ENCODE data around the gene EDNRA. TPM values are rescaled to one million over a fixed set of nuclear protein-coding genes. Genes with fewer than 3 reads are reported as not detected.

Gene EDNRA
- total and polyA plus RNA-seq, 2 of the 8 experiments (the other 6 are each of a cell fraction or from before 2014, with no cell fraction given): 1.7 to 3.3 TPM

DNA sequence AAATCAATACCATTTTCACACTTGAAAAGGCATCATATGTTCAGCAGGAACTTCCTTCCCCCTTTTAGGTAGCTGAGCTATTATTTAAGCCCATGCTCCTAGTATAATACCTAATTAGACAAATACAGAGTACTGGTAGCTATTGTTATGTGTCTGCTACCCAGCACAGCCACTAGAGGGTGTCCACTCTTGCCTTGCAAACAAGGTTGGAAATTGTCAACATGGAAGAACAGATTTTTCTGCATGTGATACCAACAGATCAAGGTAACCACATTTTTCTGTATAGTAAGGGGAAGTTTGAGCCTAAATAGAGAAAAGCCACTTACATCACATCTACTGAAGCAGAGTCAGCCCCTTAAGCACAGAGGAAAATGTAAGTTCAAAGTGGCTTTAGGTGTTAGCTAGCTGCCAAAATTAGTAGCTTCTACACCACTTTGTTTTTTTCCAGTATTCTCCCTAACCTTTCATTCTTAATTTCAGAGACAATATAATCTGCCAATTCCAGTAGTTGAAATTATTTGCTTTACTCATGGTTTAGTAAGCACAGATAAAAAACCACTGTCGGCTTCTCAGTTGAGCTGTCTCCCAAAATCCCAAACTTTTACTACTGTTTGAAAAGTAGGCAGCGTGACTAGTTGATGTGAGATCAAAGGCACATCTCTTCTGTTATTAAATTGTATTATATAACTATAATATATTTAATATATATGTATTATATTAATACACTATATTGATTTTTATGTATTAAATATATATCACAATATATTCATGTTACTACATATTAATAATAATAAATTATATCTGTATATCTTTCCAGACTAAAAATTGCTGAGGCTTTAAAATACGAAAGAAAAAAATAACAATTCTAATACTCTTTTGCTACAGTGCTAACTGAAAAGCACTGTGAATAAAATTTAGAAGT lies 38.2 kb downstream of the EDNRA start:
- H3K9ac ChIP-seq (replicated peaks in 1 of 4; ENCODE audit: extremely low read depth in 1 of 4, low read depth in 3 of 4, low read length in 3 of 4): no peak overlapping the region
- H3K4me2 ChIP-seq (ENCODE audit: insufficient read depth in 1 of 2, low read depth in 2 of 2, low read length in 2 of 2): no peak overlapping the region
- no peaks in the 10 kb centered on the region for H3K36me3 ChIP-seq (ENCODE audit: control insufficient read depth in 2 of 4, insufficient read depth in 4 of 4, low read length in 3 of 4)
- peak in 1 of 2 experiments; percentile 59 for DNase-seq (ENCODE audit: low read depth in 1 of 2, low spot score in 2 of 2)
- no peak overlapping the region for H4K5ac ChIP-seq (ENCODE audit: insufficient read length, low read depth, low read length)
- no peak overlapping the region for H4K91ac ChIP-seq (replicated peaks; ENCODE audit: insufficient read length, low read length)
- H3K23ac ChIP-seq (ENCODE audit: insufficient read length): no peak overlapping the region
- H3K56ac ChIP-seq (replicated peaks; ENCODE audit: insufficient read length, low read depth, low read length): no peak overlapping the region
- 91% methylated on average over 3 of the region's 3 CpGs; no CpG with 5 or more reads in 1 of the 2 experiments for WGBS, 2 experiments (ENCODE audit: extremely low coverage in 1 of 2, insufficient coverage in 1 of 2, insufficient read length in 1 of 2, insufficient replicate concordance in 2 of 2, low coverage in 1 of 2, low lambda C conversion rate in 2 of 2, missing lambda C conversion rate in 1 of 2)
- no peak overlapping the region for H3K14ac ChIP-seq (ENCODE audit: insufficient read length)
- no peaks in the 10 kb centered on the region for H3K27me3 ChIP-seq (replicated peaks in 1 of 4; ENCODE audit: control insufficient read depth in 3 of 4, extremely low read depth in 1 of 4, insufficient read depth in 3 of 4, low read length in 3 of 4)
- no peak overlapping the region for H3K18ac ChIP-seq (ENCODE audit: extremely low read depth, low read length)
- no peak overlapping the region for H3K4me3 ChIP-seq (ENCODE audit: extremely low read depth in 1 of 4, insufficient read depth in 2 of 4, low read depth in 3 of 4, low read length in 4 of 4)
- FAIRE-seq: peak; percentile 90
- no peak overlapping the region for H3K27ac ChIP-seq (ENCODE audit: low read depth, low read length)
- H3K79me1 ChIP-seq (ENCODE audit: low read depth, low read length): no peaks in the 10 kb centered on the region
- H3K23me2 ChIP-seq (ENCODE audit: low read depth, low read length): no peaks in the 10 kb centered on the region
- peak overlapping the region; percentile 67; the same call in 1 of the 2 replicates for H2AFZ ChIP-seq (ENCODE audit: low read length)
- no peak overlapping the region for H2BK120ac ChIP-seq (replicated peaks; ENCODE audit: low read depth, low read length)
- H2AK5ac ChIP-seq (ENCODE audit: low read depth, low read length): no peak overlapping the region
- no peak overlapping the region for H4K8ac ChIP-seq (ENCODE audit: extremely low read depth, insufficient read depth, low read length)
- no peak overlapping the region for H2BK5ac ChIP-seq (ENCODE audit: low read depth, low read length)
- POLR2A ChIA-PET (ENCODE audit: partially characterized antibody): interaction anchor here (1.1 kb wide), 1 partner anchor 13 kb away, joined by 3 read pairs; no protein-coding TSS in a partner anchor
- no peak overlapping the region for H2BK15ac ChIP-seq (ENCODE audit: low read length)
- H4K20me1 ChIP-seq (replicated peaks in 1 of 2; ENCODE audit: control insufficient read depth in 1 of 2, insufficient read depth in 2 of 2, low read length in 2 of 2): no peaks in the 10 kb centered on the region
- no peak overlapping the region for H2BK12ac ChIP-seq (ENCODE audit: low read depth, low read length)
- CTCF ChIA-PET (ENCODE audit: partially characterized antibody): interaction anchor here (0.5 to 4.1 kb wide), 46 partner anchors 8 to 1762 kb away, joined by 3 to 25 read pairs (median 4); partner anchors contain the start of gene EDNRA
- no peak overlapping the region for H2BK20ac ChIP-seq (ENCODE audit: low read length)
- no peaks in the 10 kb centered on the region for H3K79me2 ChIP-seq (ENCODE audit: control insufficient read depth in 1 of 2, insufficient read depth in 2 of 2, low read length in 2 of 2)
- H3K4ac ChIP-seq (replicated peaks; ENCODE audit: insufficient read length, low read depth, low read length): no peak overlapping the region
- no peaks in the 10 kb centered on the region for H3K9me3 ChIP-seq (ENCODE audit: insufficient read depth in 2 of 2, low read depth in 1 of 2, low read length in 1 of 2)
- no peaks in the 10 kb centered on the region for H3K4me1 ChIP-seq (replicated peaks in 1 of 4; ENCODE audit: control insufficient read depth in 3 of 4, insufficient read depth in 4 of 4, low read length in 3 of 4)
- TF ChIP-seq, protein P1, sequence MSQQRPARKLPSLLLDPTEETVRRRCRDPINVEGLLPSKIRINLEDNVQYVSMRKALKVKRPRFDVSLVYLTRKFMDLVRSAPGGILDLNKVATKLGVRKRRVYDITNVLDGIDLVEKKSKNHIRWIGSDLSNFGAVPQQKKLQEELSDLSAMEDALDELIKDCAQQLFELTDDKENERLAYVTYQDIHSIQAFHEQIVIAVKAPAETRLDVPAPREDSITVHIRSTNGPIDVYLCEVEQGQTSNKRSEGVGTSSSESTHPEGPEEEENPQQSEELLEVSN (IDR thresholded peaks at IDR 0.05): no peak
- TF ChIP-seq TEAD4 (IDR thresholded peaks at IDR 0.05; ENCODE audit: low read depth, low read length) (0 out of 2 replicates have a peak, but pooled peaks have one; percentile 11), CREB1 (IDR thresholded peaks at IDR 0.05) (0 out of 2 replicates have a peak, but pooled peaks have one; percentile 17), RAD21 (IDR thresholded peaks at IDR 0.05 in 1 of 2, conservative IDR thresholded peaks at IDR 0.05 in 1 of 2; ENCODE audit: low read depth in 2 of 2, low read length in 2 of 2) (peak; percentile 78 to 79), EZH2 (IDR thresholded peaks at IDR 0.05; ENCODE audit: low read depth, low read length, severe bottlenecking) (no peak), NANOG (IDR thresholded peaks at IDR 0.05; ENCODE audit: insufficient read depth, low read depth, low read length, poor library complexity, severe bottlenecking) (no peak)
- TF ChIP-seq, protein P2, sequence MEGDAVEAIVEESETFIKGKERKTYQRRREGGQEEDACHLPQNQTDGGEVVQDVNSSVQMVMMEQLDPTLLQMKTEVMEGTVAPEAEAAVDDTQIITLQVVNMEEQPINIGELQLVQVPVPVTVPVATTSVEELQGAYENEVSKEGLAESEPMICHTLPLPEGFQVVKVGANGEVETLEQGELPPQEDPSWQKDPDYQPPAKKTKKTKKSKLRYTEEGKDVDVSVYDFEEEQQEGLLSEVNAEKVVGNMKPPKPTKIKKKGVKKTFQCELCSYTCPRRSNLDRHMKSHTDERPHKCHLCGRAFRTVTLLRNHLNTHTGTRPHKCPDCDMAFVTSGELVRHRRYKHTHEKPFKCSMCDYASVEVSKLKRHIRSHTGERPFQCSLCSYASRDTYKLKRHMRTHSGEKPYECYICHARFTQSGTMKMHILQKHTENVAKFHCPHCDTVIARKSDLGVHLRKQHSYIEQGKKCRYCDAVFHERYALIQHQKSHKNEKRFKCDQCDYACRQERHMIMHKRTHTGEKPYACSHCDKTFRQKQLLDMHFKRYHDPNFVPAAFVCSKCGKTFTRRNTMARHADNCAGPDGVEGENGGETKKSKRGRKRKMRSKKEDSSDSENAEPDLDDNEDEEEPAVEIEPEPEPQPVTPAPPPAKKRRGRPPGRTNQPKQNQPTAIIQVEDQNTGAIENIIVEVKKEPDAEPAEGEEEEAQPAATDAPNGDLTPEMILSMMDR (IDR thresholded peaks at IDR 0.05; ENCODE audit: control extremely low read depth in 1 of 3, insufficient read depth in 1 of 3, low read depth in 1 of 3, low read length in 3 of 3): peak in 2 of 3 experiments; percentile 75 to 90; a peak in 3 of 4 replicates

Measured in H1 (cell line).